Calu3 (cell line): Measurements from ENCODE around the gene ARMC6. TPM values are rescaled to one million over a fixed set of nuclear protein-coding genes. Genes with fewer than 3 reads are reported as not detected.

ENCODE experiments used
- BruUV-seq: library from RNA; stranded (reverse); fragments of 400-500 nt; replicated peaks from 2 replicates; lab custom pipeline; 2021; lab: Mats Ljungman, UMichigan
- CTCF ChIA-PET: fragments of 300-600 bp; sonication (Branson Sonifier 250); formaldehyde crosslinking; loops from one replicate; lab custom pipeline; 2022; ENCODE audit warnings: antibody characterized with exemption; lab: Charles Lee
- DNase-seq: peaks from one replicate; pipeline ENCODE4 v3.0.0; 2022
- H3K27ac Mint-ChIP-seq: one replicate; pipeline ENCODE4 v1.8.0; 2022; ENCODE audit warnings: mixed read lengths; ENCODE audit not compliant: unreplicated experiment
- H3K27me3 Mint-ChIP-seq: one replicate; pipeline ENCODE4 v1.8.0; 2022; ENCODE audit warnings: mixed read lengths; ENCODE audit not compliant: unreplicated experiment
- H3K36me3 Mint-ChIP-seq: one replicate; pipeline ENCODE4 v1.8.0; 2022; ENCODE audit warnings: mild to moderate bottlenecking, moderate library complexity, mixed read lengths; ENCODE audit not compliant: insufficient read depth, unreplicated experiment
- H3K4me1 Mint-ChIP-seq: one replicate; pipeline ENCODE4 v1.8.0; 2022; ENCODE audit warnings: mild to moderate bottlenecking, low read depth, mixed read lengths; ENCODE audit not compliant: unreplicated experiment
- H3K4me3 Mint-ChIP-seq: one replicate; pipeline ENCODE4 v1.8.0; 2022; ENCODE audit warnings: mild to moderate bottlenecking, low read depth, moderate library complexity, mixed read lengths; ENCODE audit not compliant: unreplicated experiment
- H3K9me3 Mint-ChIP-seq: one replicate; pipeline ENCODE4 v1.8.0; 2022; ENCODE audit warnings: low read depth, mixed read lengths; ENCODE audit not compliant: unreplicated experiment
- CTCF ChIP-seq: fragments of 200-600 bp; IDR thresholded peaks from one replicate; pipeline ENCODE4 v1.8.0; 2022; ENCODE audit warnings: antibody characterized with exemption; ENCODE audit not compliant: unreplicated experiment
- intact Hi-C: fragments of 100-400 bp; cut with micrococcal nuclease; formaldehyde crosslinking; loops from one replicate; pipeline ENCODE4 v1.10.0; 2022; ENCODE audit not compliant: unreplicated experiment
- total RNA-seq: library from RNA; stranded (reverse); gene quantifications from 2 replicates; pipeline ENCODE4 v1.2.3, GENCODE V29; 2022

The ARMC6 gene
- total RNA-seq, 1 experiment from 2014 or later = 24.0 TPM

DNA sequence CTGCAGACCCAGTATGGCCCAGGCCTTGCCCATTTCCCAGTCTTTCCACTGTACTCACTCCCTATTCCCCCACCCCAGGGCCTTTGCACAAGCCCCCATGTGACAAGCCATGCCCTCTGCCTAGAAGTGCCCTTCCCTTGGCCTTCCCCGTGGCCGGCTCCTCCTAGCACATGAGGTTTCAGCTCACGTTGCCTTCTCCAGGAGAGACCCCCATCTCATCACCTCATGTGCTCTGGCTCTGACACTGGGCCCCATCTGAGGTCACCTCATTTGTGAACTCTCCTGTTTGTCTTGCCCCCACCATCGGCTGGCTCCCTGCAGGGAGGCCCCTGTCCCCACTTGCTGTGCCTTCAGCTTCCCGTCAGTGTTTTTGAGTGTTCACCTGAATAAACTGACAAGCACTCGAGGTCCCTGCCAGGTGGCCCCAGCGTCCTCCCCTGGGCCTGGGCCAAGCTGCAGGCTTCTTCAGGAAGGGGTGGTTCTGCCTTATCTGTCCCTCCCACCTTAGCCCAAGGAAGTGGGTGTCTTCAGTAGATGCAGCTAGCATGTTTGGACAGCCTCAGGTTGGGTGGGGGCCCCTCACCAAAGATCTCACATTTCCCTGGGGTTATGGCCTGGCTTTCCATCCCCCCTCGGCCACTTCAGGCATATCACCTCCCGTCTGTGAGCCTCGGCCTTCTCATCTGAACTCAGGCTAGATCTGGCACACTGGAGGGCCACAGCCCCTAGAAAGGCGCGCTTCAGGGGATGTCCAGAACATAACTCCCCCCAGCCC, 26.6 kb downstream of the ARMC6 start:
- CTCF ChIA-PET = no interaction called here
- H3K27me3 Mint-ChIP-seq = no peaks in the 10 kb centered on the region
- intact Hi-C loops = no loop called here
- BruUV-seq = no TSS peak
- H3K27ac Mint-ChIP-seq = no peak overlapping the region
- H3K4me1 Mint-ChIP-seq = no peaks in the 10 kb centered on the region
- TF ChIP-seq CTCF = no peak
- no peak overlapping the region for H3K4me3 Mint-ChIP-seq
- H3K36me3 Mint-ChIP-seq = peaks cover 35% of the 10 kb centered on the region
- DNase-seq = no peak
- no peaks in the 10 kb centered on the region for H3K9me3 Mint-ChIP-seq

DNA sequence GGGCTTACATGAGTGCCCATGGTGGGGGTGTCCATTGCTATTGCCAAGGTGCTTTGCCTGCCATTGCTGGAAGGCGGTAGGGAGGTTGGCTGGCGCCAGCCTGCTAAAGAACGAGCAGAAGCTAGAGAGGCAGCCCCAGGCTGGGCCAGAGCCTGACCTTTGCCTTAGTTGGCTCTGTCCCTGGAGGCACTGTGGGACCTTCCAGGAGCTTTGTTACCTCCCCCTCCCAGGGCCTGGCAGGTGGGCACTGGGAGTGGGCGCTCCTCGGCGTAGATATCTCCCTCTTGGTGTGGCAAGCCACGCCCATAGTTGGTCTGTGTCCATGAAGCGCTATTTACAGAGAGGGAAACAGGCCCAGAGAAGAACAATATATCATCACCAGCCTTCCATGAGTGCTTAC, 28.1 kb downstream of the ARMC6 start:
- Mint-ChIP-seq H3K4me3 (no peak overlapping the region), H3K27ac (no peak overlapping the region), H3K36me3 (peaks cover 35% of the 10 kb centered on the region), H3K27me3 (no peaks in the 10 kb centered on the region), H3K4me1 (no peaks in the 10 kb centered on the region), H3K9me3 (no peaks in the 10 kb centered on the region)
- intact Hi-C loops = no loop called here
- CTCF ChIA-PET = no interaction called here
- DNase-seq = no peak
- no TSS peak for BruUV-seq
- no peak for TF ChIP-seq CTCF

GRCh38 chr19:19062454-19063182, 29.2 kb downstream of the ARMC6 start:
- BruUV-seq = no TSS peak
- Mint-ChIP-seq H3K4me1 (no peaks in the 10 kb centered on the region), H3K9me3 (no peaks in the 10 kb centered on the region), H3K4me3 (peak overlapping the region; percentile 78), H3K36me3 (peaks cover 35% of the 10 kb centered on the region), H3K27me3 (no peaks in the 10 kb centered on the region), H3K27ac (no peak overlapping the region)
- no peak for TF ChIP-seq CTCF
- CTCF ChIA-PET = interaction anchor here (0.8 kb wide), 1 partner anchor 8 kb away, joined by 4 read pairs; no protein-coding TSS in a partner anchor
- peak; percentile 9 for DNase-seq
- intact Hi-C loops = no loop called here

- no peaks in the 10 kb centered on the region for H3K9me3 Mint-ChIP-seq
- BruUV-seq = no TSS peak
- H3K4me1 Mint-ChIP-seq = no peaks in the 10 kb centered on the region
- no peaks in the 10 kb centered on the region for H3K27me3 Mint-ChIP-seq
- peak within 1 kb of the TSS; percentile 78 for H3K4me3 Mint-ChIP-seq
- CTCF ChIA-PET = interaction anchor here (0.8 kb wide), 1 partner anchor 9 kb away, joined by 4 read pairs; no protein-coding TSS in a partner anchor
- DNase-seq = peak; percentile 98
- intact Hi-C loops = no loop called here
- TF ChIP-seq CTCF = no peak
- H3K36me3 Mint-ChIP-seq = peaks cover 35% of the 10 kb centered on the region
- H3K27ac Mint-ChIP-seq = peak within 1 kb of the TSS; percentile 94
These were observed 30.0 kb downstream of the ARMC6 start, which contains the start of gene SLC25A42 for GRCh38 chr19:19063183-19064097. Gene SLC25A42, plus strand, starts transcription at chr19:19063994. Its CDS starts 32,131 bp downstream, at chr19:19096125.
